ENCODE measurements around the gene GNA12.

The GNA12 gene

GRCh38 chr7:2786607-2787116 lies 57.4 kb downstream of the GNA12 start:
- no peak for DNase-seq (ENCODE audit: extremely low read depth in 1 of 2, low read depth in 1 of 2)

DNA sequence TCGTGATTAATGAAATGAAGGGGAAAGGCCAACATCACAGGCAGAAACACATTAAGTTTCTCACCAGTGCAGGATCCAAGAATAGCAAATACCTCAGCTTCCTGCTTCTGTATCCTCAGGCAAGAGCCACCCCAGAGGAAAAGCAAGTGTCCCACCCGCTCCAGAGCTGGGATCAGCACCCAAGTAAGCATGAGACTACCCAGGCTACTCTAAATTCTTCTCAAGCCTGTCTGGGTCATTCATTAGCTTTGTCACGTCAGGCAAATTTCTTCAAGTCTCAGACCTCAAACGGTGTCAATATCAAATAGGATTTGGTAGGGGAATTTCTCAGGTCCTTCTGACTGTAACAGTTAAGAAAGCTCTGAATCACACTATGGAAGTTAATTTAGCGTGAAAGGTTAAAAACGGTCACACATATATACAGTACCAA lies 59.0 kb downstream of the GNA12 start:
- DNase-seq (ENCODE audit: extremely low read depth in 1 of 2, low read depth in 1 of 2) = no peak

DNA sequence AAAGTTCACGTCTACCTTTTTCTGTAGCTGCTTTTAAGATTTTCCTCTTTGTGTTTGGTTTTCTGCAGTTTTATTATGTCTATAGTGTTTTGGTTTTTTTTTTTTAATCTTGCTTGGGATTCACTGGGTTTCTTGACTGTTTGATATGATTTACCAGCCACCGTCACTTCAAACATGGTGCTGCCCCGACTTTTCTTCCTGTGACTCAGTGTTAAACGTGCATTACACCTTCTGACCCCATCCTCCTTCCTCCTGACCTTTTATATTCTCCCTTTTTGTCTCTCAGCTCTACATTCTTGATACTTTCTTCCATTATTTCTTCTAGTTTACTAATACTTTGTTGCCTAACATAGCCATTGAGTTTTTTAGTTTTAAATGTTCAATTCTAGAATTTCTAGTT lies 61.5 kb downstream of the GNA12 start:
- no peak for DNase-seq (ENCODE audit: extremely low read depth in 1 of 2, low read depth in 1 of 2)

DNA sequence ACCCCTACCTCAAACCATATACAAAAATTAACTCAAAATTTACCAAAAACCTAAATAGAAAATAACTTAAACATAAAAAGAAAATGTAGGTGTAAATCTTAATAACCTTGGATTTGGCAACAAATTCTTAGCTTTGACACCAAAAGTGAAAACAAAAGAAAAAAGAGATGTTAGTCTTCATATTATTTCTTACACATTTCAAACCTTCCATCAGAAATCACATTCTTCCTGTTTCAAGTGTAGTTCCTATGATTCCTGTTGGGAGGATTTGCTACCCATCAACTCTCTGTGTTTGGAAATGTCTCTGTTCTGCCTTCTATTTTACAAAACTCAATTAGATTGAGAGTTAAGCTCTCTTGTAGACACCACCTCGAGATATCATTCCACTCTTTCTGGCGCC lies 62.0 kb downstream of the GNA12 start:
- no peak for DNase-seq (ENCODE audit: extremely low read depth in 1 of 2, low read depth in 1 of 2)

DNA sequence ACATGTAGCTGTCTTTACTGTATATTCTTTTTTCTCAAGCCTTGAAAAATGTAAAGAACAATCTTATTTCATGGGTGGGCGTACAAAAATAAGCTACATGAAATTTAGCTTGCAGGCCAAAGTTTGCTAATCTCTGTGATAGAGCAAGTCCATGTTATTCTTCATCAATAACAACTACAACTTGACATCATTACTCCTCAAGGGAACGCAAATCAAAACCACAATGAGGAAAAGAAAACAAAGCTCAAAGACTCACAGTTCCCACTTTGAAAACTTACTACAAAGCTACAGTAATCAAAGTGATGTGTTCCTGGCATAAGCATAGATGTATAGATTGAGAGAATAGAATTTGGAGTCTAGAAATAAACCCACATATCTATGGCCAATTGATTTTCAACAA lies 62.5 kb downstream of the GNA12 start:
- DNase-seq (ENCODE audit: extremely low read depth in 1 of 2, low read depth in 1 of 2) = no peak

DNA sequence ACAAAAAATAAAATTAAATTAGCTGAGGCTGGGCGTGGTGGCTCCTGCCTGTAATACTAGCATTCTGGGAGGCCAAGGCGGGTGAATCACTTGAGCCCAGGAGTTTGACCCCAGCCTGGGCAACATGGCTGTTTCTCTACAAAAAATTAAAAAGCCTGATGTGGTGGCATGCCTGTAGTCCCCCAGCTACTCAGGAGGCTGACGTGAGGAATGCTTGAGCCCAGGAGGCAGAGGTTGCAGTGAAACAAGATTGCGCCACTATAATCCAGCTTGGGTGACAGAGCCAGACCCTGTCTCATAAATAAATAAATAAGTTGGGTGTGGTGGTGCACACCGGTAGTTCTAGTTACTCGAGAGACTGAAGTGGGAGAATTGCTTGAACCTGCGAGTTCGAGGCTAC lies 65.1 kb downstream of the GNA12 start:
- DNase-seq (ENCODE audit: extremely low read depth in 1 of 2, low read depth in 1 of 2) = no peak

DNA sequence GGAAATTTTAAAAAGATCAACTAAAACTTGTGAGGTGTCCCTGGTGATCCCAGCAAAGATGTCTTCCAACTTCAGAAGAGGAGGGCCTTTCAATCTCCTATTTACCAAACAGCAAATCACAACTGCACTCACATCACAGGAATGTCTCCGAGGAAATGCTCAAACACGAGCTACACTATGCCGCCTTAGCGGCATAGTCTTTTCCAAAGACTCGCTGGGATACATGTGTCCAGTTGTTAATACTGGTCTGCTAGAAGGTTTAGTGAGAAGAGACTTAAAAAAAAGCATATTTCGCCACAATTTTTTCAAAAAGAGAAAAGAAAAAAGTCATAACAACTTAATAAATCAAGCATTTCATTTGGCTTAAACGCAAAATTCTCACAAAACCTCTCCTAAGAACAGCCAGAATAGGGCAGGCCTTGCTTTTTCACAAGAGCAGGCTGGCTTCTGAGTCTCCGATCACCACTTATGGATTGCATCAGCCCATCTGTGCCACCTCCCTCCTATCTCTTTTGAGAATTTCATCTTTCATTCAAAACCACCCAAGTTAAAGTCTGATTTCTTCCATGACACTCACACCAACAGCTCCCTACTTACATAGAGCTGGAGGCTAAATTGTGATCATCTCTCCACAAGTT lies 66.1 kb downstream of the GNA12 start:
- no peak for DNase-seq (ENCODE audit: extremely low read depth in 1 of 2, low read depth in 1 of 2)

DNA sequence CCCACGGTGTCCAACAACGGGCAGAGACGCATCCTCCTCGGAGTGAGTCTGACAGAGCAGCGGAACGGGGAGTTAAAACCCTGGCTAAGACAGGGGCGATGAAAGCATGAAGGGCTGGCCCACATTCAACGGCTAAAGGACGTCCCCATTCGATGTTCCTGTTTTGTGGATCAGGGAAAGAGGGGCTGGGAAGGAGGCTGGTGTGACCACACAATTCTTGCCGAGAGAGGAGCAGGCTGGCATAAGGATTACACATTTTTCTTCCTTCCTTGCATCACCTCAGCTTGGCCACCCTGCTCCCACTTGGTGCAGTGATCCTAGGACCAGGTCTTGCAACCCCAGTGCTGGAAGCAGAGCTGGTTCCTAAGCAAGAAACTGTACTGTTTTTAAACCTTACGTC lies 67.7 kb downstream of the GNA12 start:
- DNase-seq (ENCODE audit: extremely low read depth in 1 of 2, low read depth in 1 of 2) = no peak

GRCh38 chr7:2775785-2776184 lies 68.3 kb downstream of the GNA12 start:
- DNase-seq (ENCODE audit: extremely low read depth in 1 of 2, low read depth in 1 of 2) = no peak

DNA sequence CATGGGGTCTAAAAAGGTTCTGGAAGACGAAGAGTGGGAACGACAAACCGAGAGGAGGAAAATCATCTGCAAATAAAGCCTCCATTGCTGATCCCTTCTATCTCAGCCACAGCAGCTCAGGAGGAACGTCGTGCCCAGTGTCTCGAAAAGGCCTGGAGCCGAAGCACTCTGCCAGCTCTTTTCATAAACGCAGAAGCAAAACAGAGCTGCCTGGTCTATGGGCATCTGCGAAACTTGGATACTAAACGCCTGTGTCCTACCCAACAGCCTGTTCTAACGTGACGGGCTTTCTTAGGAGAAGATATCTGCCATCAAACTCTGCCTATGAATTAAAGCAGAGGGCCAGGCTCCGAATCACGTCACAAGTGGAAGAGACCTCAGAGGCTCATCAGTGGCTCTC lies 68.7 kb downstream of the GNA12 start:
- DNase-seq (ENCODE audit: extremely low read depth in 1 of 2, low read depth in 1 of 2) = no peak

GRCh38 chr7:2774935-2775334 lies 69.2 kb downstream of the GNA12 start:
- DNase-seq (ENCODE audit: extremely low read depth in 1 of 2, low read depth in 1 of 2) = no peak

DNA sequence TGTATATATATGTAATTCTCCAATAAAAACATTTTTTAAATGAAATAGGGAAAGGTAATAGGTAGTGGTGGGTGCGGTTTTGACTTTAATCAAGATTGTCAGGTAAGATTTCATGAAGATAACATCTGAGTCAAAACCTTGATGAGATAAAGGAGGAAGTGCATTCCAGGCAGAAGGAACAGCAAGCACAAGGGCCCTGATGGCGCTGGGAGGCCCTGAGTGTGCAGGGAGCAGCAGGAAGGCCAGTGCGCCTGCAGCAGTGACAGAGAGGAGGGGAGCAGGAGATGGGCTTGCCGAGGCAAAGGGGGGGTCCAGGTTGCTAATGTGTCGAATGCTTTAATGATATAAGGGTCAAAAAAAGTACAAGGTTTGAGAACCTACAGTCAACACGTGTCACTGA lies 69.8 kb downstream of the GNA12 start:
- no peak for DNase-seq (ENCODE audit: extremely low read depth in 1 of 2, low read depth in 1 of 2)

- DNase-seq (ENCODE audit: extremely low read depth in 1 of 2, low read depth in 1 of 2) = no peak
These were observed 70.5 kb downstream of the GNA12 start for GRCh38 chr7:2773608-2774007.

GRCh38 chr7:2771274-2771731 lies 72.8 kb downstream of the GNA12 start:
- DNase-seq (ENCODE audit: extremely low read depth in 1 of 2, low read depth in 1 of 2) = no peak

DNA sequence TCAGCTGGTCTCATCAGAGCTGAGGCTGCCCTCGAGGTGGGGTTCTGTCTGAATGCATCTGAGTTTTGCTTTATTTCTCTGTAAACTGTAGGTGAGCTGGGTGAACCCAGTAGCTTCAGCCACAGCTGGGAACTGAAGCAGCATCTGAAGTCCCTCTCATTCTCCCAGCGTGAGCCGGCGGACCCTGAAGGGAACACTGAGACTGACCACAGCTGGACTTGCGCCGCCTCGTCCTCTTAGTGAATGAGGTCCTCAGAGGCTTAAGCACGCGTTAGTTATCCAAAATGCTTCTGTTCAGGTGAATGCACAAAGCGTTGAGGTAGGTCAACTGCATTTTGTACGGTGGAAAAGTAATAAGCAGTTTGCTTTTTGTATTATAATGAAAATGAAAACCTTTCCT lies 79.5 kb downstream of the GNA12 start:
- DNase-seq (ENCODE audit: extremely low read depth in 1 of 2, low read depth in 1 of 2) = no peak

DNA sequence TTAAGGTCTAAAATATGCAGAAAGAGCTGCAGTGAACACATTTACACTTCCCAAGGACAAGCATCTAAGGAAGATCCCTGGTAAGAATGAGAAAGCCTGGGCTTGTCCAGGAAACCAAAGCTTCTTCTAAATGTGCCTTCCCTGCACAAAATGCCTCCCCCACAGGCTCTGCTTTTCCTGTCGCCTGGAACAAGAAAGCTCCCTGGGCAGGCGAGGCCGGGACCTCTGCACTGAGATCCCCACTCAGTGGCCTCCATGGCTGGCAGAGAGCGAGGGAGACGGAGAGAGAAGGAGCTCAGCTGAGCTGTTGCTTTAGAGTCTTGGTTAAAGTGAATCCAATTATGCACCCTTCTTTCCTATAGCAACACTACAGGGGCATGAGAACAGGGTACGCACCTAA lies 80.5 kb downstream of the GNA12 start:
- DNase-seq (ENCODE audit: extremely low read depth in 1 of 2, low read depth in 1 of 2) = no peak

- no peak for DNase-seq (ENCODE audit: extremely low read depth in 1 of 2, low read depth in 1 of 2)
These were observed 82.2 kb downstream of the GNA12 start for GRCh38 chr7:2761801-2762497.

DNA sequence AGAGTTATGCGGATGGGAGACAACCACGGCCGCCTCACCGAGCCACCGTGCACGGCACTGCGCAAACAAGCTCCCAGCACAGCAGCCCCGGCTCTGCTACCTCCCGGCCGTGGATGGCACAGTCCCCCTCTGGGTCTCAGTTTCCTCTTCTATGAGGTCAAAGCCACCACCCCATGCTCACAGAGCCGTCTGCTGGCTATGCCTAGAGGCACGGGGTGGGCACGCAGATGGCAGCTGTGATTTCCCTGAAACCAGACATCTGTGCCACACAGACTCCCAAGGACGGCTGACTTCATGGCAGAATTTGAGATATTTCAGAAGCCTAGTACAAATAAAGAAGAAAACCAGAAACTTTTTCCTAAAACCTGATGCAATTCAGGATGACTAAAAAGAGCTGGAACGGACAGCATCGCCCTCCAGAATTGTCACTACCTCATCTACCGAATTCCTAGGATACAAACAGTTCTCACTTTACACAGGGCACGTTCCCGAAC lies 82.9 kb downstream of the GNA12 start:
- DNase-seq (ENCODE audit: extremely low read depth in 1 of 2, low read depth in 1 of 2) = no peak

DNA sequence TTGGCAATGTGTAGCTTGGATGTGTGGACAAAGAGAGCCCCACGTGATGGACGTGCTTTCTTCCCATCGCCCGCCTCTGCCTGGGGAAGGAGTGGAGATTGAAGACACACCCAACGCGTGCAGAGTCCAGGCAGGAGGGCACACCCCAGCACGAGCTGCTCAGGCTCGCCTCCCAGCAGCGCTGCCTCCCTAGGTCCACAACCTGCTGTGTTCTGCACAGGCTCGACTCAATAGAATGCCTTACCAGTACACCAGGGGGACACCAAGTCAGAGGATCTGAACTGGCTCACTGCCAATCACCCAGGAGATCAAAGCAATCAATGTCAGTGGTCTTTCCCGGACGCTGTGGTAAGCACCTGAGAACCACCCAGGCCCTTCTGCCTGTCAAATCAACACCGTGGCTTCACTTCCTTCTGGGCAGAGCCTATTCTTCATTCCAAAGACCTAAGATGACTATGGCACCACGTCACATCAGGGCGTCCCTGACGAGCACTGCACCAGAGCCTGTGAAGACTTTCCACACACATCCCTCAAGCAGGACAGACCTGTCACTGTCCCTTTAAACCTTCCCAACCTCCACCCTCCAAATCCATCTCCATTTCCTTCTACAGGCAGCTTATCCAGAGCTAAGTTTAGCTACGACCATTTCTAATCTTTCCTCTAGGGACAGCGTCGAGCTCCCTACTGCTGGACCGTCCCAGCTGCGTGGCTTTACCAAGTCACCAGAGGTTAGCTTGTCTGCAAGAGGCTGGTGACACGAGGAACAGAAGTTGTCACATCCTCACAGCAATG lies 83.8 kb downstream of the GNA12 start:
- DNase-seq (ENCODE audit: extremely low read depth in 1 of 2, low read depth in 1 of 2) = no peak

DNA sequence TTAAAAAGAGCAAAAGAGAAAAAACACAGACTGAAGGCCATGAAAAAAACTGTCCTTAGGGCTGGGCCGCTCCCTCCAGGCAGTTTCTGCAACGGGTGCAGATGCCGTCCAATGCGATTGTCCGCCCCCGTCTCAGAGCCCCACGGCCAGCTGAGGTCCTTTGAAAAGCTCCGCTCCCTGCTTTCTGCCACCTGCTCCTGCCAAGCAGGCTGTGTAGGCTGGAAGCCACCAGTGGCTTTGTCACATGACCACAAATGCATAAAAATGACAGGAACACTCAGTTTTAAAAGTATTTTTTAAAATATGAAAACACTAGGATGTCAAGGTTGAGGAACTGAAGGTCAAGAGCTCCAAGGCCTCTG lies 84.4 kb downstream of the GNA12 start:
- DNase-seq (ENCODE audit: extremely low read depth in 1 of 2, low read depth in 1 of 2) = no peak

Measured in activated CD8-positive, alpha-beta memory T cell treated with anti-CD3 and anti-CD28 coated beads for 1 hour (primary cell).